GM19397 (cell line): ENCODE results near the gene CPLX3.
"Not testable (repeated sequence)": the region's sequence is repeated elsewhere in the genome, so short reads cannot be mapped to it uniquely, and the experiment has no call there.

Source experiments
- ATAC-seq: cut with Tn5 transposase; IDR thresholded peaks from one replicate; pipeline ENCODE4 v1.9.1; 2021; ENCODE audit warnings: mild to moderate bottlenecking, moderate library complexity; ENCODE audit not compliant: unreplicated experiment

Gene CPLX3, protein sequence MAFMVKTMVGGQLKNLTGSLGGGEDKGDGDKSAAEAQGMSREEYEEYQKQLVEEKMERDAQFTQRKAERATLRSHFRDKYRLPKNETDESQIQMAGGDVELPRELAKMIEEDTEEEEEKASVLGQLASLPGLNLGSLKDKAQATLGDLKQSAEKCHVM

GRCh38 chr15:74826364-74826819, at the start of gene CPLX3:
Gene CPLX3, plus strand, starts transcription at chr15:74826627. Its CDS starts 77 bp downstream, at chr15:74826704.
- ATAC-seq = no peak

GRCh38 chr15:74776821-74777768, 49.3 kb upstream of the CPLX3 start:
- ATAC-seq = no peak

DNA sequence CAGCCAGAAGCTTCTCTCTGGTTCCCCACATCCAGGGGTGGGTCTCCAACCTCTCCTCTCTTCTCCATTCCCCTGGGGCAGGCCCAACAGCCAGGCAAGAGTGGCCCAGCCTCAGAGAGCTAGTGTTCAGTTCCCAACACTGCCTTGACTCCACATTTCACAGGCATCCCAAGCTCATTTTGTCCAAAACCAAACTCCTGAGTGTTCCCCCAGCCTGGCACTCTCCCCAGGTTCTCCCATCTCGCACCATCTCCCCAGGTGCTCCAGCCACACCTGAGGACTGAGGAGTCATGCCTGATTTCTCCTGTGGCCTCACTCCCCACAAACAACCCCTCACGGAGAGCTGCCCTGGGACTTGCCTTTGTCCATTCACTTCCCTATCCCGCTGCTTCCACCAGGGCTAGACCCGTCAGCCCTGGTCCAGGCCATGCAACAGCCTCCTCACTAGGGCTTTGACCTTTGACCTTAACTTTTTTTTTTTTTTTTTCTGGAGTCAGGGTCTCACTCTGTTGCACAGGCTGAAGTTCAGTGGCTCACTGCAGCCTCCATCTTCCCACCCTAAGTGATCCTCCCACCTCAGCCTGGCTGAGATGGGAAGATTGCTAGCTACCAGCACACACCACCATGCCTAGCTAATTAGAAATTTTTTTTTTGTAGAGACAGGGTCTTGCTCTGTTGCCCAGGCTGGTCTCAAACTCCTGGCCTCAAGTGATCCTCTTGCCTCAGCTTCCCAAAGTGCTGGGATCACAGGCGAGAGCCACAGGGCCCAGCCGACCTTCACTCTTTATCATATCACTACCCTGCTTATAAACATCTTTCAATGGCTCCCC, 48.4 kb upstream of the CPLX3 start:
- no peak for ATAC-seq

DNA sequence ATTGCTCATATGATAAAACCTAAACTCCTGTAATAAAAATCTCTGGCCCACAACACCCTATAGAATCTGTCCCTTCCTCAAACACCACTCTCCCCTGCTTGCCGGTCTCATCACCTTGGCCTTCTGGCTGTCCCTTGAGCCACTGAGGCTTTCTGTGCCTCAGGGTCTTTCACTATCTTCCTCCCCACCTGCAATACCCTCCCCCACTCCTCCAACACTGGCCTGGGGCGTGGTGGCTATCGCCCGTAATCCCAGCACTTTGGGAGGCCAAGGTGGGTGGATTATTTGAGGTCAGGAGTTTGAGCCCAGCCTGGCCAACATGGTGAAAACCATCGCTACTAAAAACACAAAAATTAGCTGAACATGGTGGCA, 47.8 kb upstream of the CPLX3 start:
- ATAC-seq = no peak

DNA sequence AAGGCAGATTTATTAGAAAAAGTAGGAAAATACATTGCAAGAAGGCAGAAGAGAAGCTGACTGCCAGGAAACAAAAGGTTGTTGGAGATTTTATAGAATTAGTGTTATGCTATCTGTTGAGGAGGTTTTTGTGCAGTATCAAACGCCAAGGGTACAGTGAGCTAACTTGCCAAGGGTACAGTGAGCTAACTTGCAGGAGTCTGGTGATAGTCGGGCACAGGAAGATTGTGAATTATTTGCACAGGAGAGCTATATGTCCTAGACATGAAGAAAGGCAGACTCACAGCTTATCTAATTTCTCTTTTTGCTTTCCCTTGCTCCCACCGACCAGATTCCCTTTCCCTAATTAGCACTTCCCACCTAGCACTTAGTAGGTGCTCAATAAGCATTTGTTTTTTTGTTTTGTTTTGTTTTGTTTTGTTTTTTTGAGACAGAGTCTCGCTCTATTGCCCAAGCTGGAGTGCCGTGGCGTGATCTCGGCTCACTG, 47.2 kb upstream of the CPLX3 start:
- no peak for ATAC-seq

- no peak for ATAC-seq
These were observed 45.6 kb upstream of the CPLX3 start for GRCh38 chr15:74780523-74781430.

DNA sequence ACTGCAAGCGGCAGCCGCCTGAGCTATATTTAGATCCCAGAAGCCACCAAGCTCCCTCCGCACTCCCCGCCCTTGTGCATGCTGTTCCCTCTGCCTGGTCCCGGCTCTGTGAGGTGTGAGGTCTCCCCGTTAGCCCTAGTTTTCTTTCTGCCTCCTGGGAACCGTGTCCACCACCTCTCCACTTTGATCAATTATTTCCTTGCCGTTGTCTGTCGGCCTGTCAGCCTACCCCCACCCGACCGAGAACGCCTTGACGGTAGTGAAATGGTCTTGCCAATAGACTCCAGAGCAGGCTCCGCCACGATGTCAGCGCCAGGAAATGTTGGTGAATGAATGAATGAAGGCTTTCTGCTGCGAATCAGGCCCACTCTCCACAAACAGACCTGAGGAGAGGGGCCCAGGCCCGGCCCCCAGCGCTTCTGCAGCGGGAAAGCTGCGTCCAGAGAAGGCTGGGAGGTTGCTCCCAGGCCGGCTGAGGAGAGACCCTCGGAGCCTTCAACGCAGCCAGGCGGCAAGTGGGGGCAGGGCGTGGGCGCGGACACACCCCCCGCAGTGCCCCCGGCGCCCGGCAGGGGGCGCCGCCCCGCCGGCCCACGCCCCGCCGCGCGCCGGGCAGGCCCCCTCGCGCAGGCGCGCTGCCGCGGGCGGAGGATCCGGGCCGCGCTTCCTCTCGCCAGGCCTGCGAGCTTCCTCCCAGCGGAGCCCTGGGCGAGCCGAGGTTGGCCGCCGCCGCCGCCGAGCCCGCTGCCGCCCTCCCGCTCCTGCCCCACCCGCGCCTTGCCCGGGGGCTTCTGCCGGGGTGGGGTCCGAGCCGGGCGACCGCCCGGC, 44.8 kb upstream of the CPLX3 start, which contains the start of gene CSK:
CSK (plus strand) TSS at position 650 of the 828 bp plus-strand sequence. CDS start 16,218 bp downstream, outside the sequence.
- peak; percentile 51 for ATAC-seq

GRCh38 chr15:74782259-74783071, 44.0 kb upstream of the CPLX3 start:
- peak; percentile 22 for ATAC-seq

DNA sequence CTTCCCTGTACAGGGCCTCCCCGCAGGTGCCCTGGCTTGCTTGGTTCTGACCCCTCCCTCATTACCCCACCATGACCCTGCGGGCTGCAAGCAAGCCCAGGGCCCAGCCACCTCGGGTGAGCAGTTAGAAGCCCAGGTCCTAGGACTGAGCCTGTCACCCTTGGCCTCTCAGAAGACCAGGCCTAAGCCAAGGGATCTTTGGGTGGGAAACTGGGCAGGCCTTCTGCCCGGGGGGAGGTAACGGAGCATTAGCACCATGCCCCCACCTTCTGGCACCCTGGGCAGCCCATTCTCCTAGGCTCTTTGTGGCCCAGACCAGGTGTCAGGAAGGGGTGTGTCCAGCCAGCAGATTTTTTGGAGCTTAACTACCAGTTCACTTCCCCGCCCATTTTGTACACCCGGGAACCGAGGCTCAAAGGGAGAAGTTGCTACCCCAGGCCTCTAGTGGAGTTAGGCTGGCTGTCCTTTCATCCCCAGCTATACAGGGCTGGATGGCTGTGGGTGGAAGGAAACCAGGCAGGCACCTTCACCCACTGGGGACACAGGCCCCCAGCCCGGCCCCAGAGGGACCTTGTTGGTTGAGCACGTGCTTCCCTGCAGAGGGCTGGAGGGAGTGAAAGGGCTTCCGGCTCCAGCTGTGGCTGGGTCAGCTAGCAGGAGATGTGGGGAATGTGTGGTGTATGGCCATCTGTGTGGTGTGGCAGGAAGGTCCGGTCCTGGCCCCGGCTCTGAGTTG, 43.2 kb upstream of the CPLX3 start:
- no peak for ATAC-seq

- no peak for ATAC-seq
These were observed 42.6 kb upstream of the CPLX3 start for GRCh38 chr15:74783808-74784175.

DNA sequence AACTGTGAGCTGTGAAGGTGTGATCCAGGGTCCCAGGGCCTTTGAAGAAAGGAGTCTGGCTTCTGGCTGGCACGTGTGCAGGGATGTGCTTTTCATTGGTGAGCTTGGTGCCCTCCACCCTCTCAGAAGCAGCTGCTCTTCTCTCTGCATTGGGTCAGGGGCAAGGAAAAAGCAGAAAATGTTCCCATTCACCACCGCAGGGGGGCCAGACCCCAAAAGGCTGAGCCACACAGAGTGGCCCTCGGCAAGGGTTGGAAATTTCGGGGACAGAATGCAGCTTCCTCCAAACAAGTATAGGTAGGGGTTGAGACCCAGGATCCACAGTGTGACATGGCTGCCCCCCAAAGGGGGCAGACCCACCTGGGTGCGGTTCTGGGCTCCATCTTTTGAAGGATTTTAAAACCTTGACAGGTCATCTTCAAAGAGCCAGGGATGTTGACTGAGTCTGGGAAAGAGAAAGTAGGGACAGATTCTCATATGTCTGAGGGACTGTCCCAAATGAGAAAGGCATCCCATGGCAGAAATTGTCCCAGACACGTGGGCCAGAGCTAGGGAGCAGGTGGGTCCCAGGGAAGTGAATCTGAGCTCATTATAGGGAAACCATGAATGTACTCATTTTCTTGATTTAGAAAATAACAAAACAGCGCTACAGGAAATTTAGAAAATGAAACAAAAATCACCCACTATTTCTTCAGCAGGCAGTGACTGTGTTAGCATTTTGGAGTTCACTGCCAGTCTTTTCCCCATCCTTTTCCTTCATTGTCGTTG, 41.8 kb upstream of the CPLX3 start:
- no peak for ATAC-seq

- no peak for ATAC-seq
These were observed 41.0 kb upstream of the CPLX3 start for GRCh38 chr15:74785194-74786032.

- not testable (repeated sequence) for ATAC-seq
These were observed 40.3 kb upstream of the CPLX3 start for GRCh38 chr15:74786081-74786480.

- ATAC-seq = no peak
These were observed 39.8 kb upstream of the CPLX3 start for GRCh38 chr15:74786551-74787165.

DNA sequence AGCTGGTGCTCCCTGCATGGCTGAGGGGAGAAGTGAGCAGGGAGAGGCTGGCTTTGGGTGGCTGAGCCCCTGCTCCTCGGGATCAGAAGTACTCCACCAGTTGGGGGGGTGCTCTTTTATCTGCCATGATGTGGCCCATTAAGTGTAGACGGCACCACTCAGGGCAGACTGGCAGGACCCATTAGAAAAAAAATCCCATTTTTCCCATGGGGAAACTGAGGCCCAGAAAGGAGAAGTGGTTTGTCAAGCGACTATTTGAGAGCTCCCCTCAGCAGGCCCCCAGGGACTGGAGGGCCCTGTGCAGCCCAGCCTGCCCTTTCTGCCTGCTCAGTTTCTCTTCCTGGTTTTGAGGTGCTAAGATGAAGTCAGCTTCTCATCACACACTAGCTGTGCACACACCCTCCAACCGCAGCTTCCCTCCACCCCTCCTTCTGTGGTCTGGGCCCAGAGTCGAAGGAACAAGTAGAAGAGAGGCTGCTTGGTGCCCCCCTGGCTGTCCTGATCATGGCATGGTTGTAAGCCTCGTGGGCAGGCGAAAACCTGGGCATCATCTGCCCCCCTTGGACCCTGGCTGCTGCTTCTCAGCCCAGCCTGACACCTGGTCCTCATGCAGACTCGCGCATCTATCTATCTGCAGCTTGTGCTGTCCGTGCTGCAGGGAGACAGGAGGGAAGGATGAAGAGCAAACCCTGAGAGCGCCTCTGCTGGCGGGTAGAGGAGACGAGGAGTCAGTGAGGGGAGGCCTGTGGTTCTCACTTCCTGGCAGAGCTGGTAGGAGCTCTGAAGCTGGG, 39.0 kb upstream of the CPLX3 start:
- ATAC-seq = peak; percentile 42
